ENCODE measurements around the gene PTGDS. TPM values are rescaled to one million over a fixed set of nuclear protein-coding genes. Genes with fewer than 3 reads are reported as not detected.

PTGDS gene
- total and polyA plus RNA-seq, 9 of the 15 experiments (the other 6 are each of a cell fraction or from before 2014, with no cell fraction given): 0.46 to 7.1 (median 2.0) TPM

DNA sequence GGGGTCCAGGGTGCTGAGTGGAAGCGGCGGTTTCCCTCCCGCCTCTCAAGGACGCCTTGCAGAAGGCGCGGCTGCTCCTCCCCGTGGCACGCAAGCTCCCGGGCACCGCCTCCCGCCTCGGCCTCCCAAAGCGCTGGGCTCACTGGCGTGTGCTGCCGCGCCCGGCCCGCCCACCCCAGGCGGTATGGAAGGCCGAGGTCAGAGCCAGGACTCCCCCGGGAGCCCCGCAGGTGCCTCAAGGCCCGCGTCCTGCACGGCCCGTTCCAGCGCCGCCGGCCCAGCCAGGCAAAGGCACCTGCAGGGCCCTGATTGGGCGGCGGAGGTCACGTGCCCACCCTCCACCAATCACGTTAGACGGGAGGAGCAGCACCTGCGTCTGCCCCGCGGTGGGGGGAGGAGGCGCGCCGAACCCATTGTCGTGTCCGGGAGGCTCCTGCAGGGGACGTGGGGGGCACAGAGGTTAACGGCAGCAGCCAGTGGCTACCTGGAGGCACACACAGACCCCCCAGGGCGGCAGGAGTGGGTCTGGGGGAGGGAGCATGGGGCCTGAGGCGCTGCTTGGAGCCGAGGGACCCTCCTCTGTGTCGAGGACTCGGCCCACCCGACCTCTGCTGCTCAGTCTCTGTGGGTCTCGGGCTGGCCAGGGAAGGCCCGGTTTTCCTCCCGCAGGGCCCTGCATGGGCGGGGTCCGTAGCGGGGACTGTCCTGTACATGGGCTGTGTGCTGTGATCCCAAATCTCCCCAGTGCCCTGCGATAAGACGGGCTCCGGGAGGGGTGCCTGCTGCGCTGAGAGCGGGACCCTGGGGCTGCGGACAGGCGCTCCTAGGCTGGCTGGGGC, 27.3 kb upstream of the PTGDS start (continued):
- no peak for TF ChIP-seq SAFB2 (IDR thresholded peaks at IDR 0.05; ENCODE audit: borderline replicate concordance, low read depth, low read length, severe bottlenecking)
- TF ChIP-seq ZNF79 (CRISPR knock-in tag; IDR thresholded peaks at IDR 0.05; ENCODE audit: low read depth): no peak
- no peak for TF ChIP-seq NR3C1 (CRISPR knock-in tag; IDR thresholded peaks at IDR 0.05)
- no peak for TF ChIP-seq ZNF717 (CRISPR knock-in tag; IDR thresholded peaks at IDR 0.05)
- TF ChIP-seq FUS (optimal IDR thresholded peaks at IDR 0.05; ENCODE audit: low read depth, low read length): no peak
- TF ChIP-seq CSDE1 (IDR thresholded peaks at IDR 0.05): no peak
- no peak for TF ChIP-seq MAFF (IDR thresholded peaks at IDR 0.05; ENCODE audit: low read length)
- peak; percentile 77 to 80 for TF ChIP-seq NRF1 (conservative IDR thresholded peaks at IDR 0.05 in 1 of 2, IDR thresholded peaks at IDR 0.05 in 1 of 2)
- no peak for TF ChIP-seq FOXJ2 (tag; IDR thresholded peaks at IDR 0.05)
- no peak for TF ChIP-seq ILF3 (IDR thresholded peaks at IDR 0.05; ENCODE audit: borderline replicate concordance)
- TF ChIP-seq HNRNPK (IDR thresholded peaks at IDR 0.05; ENCODE audit: low read depth, low read length, poor library complexity, severe bottlenecking): no peak
- TF ChIP-seq, protein P1, sequence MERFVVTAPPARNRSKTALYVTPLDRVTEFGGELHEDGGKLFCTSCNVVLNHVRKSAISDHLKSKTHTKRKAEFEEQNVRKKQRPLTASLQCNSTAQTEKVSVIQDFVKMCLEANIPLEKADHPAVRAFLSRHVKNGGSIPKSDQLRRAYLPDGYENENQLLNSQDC (CRISPR knock-in tag; IDR thresholded peaks at IDR 0.05): no peak
- TF ChIP-seq ZNF217 (CRISPR knock-in tag; IDR thresholded peaks at IDR 0.05): no peak
- no peak for TF ChIP-seq ZNF263 (CRISPR knock-in tag; IDR thresholded peaks at IDR 0.05; ENCODE audit: borderline replicate concordance)
- TF ChIP-seq HMG20B (CRISPR knock-in tag; IDR thresholded peaks at IDR 0.05): no peak
- TF ChIP-seq, protein P2, sequence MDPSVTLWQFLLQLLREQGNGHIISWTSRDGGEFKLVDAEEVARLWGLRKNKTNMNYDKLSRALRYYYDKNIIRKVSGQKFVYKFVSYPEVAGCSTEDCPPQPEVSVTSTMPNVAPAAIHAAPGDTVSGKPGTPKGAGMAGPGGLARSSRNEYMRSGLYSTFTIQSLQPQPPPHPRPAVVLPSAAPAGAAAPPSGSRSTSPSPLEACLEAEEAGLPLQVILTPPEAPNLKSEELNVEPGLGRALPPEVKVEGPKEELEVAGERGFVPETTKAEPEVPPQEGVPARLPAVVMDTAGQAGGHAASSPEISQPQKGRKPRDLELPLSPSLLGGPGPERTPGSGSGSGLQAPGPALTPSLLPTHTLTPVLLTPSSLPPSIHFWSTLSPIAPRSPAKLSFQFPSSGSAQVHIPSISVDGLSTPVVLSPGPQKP (CRISPR knock-in tag; IDR thresholded peaks at IDR 0.05): no peak
- TF ChIP-seq, protein P3, sequence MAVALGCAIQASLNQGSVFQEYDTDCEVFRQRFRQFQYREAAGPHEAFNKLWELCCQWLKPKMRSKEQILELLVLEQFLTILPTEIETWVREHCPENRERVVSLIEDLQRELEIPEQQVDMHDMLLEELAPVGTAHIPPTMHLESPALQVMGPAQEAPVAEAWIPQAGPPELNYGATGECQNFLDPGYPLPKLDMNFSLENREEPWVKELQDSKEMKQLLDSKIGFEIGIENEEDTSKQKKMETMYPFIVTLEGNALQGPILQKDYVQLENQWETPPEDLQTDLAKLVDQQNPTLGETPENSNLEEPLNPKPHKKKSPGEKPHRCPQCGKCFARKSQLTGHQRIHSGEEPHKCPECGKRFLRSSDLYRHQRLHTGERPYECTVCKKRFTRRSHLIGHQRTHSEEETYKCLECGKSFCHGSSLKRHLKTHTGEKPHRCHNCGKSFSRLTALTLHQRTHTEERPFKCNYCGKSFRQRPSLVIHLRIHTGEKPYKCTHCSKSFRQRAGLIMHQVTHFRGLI (CRISPR knock-in tag; IDR thresholded peaks at IDR 0.05): no peak
- no peak for TF ChIP-seq MEF2A (IDR thresholded peaks at IDR 0.05; ENCODE audit: control insufficient read depth, low read depth, low read length)
- no peak for TF ChIP-seq SRSF1 (IDR thresholded peaks at IDR 0.05; ENCODE audit: low read depth, low read length)
- TF ChIP-seq ZSCAN32 (CRISPR knock-in tag; IDR thresholded peaks at IDR 0.05): no peak
- TF ChIP-seq HNRNPLL (IDR thresholded peaks at IDR 0.05; ENCODE audit: low read depth, low read length, poor library complexity, severe bottlenecking): peak; percentile 57
- TF ChIP-seq, protein P4, sequence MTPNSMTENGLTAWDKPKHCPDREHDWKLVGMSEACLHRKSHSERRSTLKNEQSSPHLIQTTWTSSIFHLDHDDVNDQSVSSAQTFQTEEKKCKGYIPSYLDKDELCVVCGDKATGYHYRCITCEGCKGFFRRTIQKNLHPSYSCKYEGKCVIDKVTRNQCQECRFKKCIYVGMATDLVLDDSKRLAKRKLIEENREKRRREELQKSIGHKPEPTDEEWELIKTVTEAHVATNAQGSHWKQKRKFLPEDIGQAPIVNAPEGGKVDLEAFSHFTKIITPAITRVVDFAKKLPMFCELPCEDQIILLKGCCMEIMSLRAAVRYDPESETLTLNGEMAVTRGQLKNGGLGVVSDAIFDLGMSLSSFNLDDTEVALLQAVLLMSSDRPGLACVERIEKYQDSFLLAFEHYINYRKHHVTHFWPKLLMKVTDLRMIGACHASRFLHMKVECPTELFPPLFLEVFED (CRISPR knock-in tag; conservative IDR thresholded peaks at IDR 0.05): no peak
- TF ChIP-seq CBFA2T2 (conservative IDR thresholded peaks at IDR 0.05): peak; percentile 84
